HepG2 (cell line): ENCODE data around the gene PLOD2. TPM values are rescaled to one million over a fixed set of nuclear protein-coding genes. Genes with fewer than 3 reads are reported as not detected.

Experiments used
- NR2F2 ChIP-seq: IDR thresholded peaks from 2 replicates; pipeline ENCODE4 v1.6.1; 2012; ENCODE audit warnings: low read depth, inconsistent platforms, borderline replicate concordance
- ZBTB40 ChIP-seq, 2 experiments: fragments of 450-650 bp in 1 of 2; sonication (generic) in 1 of 2; formaldehyde crosslinking in 1 of 2; IDR thresholded peaks; 2 replicates each; pipeline versions ENCODE4 v1.6.1 to v1.8.0; 2016 to 2022; ENCODE audit warnings: antibody characterized with exemption in 1 of 2, mild to moderate bottlenecking in 1 of 2, missing genetic modification reagents in 1 of 2
- ZNF703 ChIP-seq: sonication (generic); formaldehyde crosslinking; IDR thresholded peaks from 2 replicates; pipeline ENCODE4 v1.5.1; 2020; ENCODE audit warnings: missing genetic modification reagents, mild to moderate bottlenecking, moderate library complexity, borderline replicate concordance
- ZUFSP ChIP-seq: sonication (generic); formaldehyde crosslinking; IDR thresholded peaks from 2 replicates; pipeline ENCODE4 v1.9.0; 2021; ENCODE audit warnings: missing genetic modification reagents, mild to moderate bottlenecking, borderline replicate concordance
- polyA plus RNA-seq, 8 experiments: library from polyadenylated mRNA; depleted of rRNA in 3 of 8; stranded (reverse) in 7 of 8; unstranded in 1 of 8; fragments of >200 nt; fragmentation: Illumina TruSeq in 4 of 8; extraction: Trizol in 4 of 8; gene quantifications; 2 replicates each; pipeline versions ENCODE4 v1.2.1 to v1.2.3, GENCODE V29; 2011 to 2016; ENCODE audit warnings: low read depth in 4 of 8, missing spikeins in 1 of 8, mixed read lengths in 1 of 8; ENCODE audit not compliant: insufficient read depth in 1 of 8
- total RNA-seq, 5 experiments: library from RNA; depleted of rRNA; stranded (reverse); fragments of >200 nt; fragmentation: Illumina TruSeq; extraction: Trizol; gene quantifications; 2 replicates each; pipeline ENCODE4 v1.2.3, GENCODE V29; 2016; ENCODE audit warnings: low read depth in 1 of 5
- TF ChIP-seq, protein P1 (sequence below): IDR thresholded peaks from 2 replicates; pipeline ENCODE4 v1.6.1; 2012; ENCODE audit warnings: low read depth, low read length, improper control_type of control experiment

Gene PLOD2
- total and polyA plus RNA-seq, 2 of the 13 experiments (the other 11 are each of a cell fraction or from before 2014, with no cell fraction given), result 107 to 161 TPM

DNA sequence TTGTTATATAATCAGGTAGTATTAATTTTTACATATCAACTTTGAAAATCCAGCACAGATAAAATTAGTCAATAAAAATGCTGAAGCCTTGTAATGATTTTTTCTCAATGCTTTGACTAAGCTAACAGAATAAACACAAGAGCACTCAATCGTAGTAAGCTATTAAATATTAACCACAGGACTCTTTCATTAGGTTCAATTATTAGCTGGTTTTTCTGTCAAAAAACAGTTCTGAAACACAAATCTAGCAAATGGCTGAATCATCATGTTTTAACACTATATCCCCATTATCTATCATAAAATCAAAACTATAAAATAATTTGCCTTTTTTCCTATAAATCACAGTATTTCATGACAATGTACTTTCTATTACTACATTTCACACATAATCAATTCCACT lies 69.6 kb downstream of the PLOD2 start (continued):
- TF ChIP-seq ZBTB40 (IDR thresholded peaks at IDR 0.05) (no peak), ZBTB40 (CRISPR knock-in tag; IDR thresholded peaks at IDR 0.05) (no peak), ZUFSP (CRISPR knock-in tag) (no peak), NR2F2 (no peak), ZNF703 (CRISPR knock-in tag) (no peak)
- TF ChIP-seq, protein P1, sequence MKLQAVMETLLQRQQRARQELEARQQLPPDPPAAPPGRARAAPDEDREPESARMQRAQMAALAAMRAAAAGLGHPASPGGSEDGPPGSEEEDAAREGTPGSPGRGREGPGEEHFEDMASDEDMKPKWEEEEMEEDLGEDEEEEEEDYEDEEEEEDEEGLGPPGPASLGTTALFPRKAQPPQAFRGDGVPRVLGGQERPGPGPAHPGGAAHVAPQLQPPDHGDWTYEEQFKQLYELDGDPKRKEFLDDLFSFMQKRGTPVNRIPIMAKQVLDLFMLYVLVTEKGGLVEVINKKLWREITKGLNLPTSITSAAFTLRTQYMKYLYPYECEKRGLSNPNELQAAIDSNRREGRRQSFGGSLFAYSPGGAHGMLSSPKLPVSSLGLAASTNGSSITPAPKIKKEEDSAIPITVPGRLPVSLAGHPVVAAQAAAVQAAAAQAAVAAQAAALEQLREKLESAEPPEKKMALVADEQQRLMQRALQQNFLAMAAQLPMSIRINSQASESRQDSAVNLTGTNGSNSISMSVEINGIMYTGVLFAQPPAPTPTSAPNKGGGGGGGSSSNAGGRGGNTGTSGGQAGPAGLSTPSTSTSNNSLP, result peak; percentile 34; the same call in 1 of the 2 replicates
